NAMALWA (cell line): ENCODE data around the gene BABAM1.

Source experiments
- DNase-seq: peaks from one replicate; pipeline ENCODE4 v3.0.0-alpha.2; 2015; ENCODE audit warnings: low spot score

The BABAM1 gene

DNA sequence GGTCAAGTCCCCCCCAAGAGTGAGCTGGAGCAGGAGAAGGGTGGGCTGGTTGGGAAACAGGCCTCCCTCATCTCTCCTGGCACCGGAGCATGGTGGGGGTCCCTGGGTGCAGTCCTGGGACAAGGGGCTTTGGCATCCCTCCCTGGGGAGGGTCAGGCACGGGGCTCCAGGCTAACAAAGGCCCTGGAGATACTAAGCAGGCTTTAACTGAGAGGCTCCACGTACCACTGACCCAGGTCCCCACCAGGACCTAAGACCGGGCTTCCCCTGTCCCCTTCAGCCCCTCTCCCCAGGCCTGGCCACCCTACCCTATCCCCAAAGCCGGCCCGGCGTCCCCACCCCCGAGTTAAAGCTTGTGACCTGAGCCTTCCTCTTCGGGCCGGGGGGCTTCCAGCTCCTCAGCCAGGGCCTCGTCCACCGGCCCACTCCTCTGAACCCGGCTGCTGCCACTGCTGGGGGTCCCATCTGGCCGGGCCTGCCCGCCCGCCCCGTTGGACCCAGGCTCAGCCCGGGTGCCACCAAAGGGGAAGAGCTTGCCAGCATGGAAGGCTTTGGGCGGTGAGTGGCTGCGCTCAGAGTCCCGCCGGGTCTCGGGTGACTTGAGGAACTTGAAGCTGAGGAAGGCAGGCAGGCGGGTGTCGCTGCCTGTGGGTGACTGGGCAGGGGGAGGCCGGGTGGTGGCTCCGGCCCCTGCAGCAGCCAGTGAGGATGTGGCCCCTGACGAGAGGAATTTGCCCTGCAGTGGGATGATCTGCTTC, 57.3 kb downstream of the BABAM1 start:
- DNase-seq = no peak

DNA sequence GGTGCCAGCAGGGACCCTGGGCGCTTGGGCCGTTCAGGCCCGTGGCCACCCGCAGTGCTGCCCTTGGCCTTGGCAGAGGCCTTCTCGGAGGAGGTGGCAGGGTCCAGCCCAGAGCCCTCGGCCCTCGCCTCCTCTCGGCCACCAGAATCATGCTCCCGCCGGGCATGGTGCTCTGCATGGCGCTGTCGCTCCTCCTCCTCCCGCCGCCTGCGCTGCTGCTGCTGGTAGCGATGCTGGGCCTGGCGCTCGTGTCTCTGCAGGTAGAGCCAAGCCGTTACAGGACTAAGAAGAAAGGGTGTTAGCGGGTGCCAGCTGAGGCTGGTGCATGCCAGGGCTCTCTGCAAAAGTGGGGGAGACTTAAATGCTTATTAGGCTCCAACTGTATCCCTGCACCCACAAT, 57.9 kb downstream of the BABAM1 start:
- DNase-seq = no peak

DNA sequence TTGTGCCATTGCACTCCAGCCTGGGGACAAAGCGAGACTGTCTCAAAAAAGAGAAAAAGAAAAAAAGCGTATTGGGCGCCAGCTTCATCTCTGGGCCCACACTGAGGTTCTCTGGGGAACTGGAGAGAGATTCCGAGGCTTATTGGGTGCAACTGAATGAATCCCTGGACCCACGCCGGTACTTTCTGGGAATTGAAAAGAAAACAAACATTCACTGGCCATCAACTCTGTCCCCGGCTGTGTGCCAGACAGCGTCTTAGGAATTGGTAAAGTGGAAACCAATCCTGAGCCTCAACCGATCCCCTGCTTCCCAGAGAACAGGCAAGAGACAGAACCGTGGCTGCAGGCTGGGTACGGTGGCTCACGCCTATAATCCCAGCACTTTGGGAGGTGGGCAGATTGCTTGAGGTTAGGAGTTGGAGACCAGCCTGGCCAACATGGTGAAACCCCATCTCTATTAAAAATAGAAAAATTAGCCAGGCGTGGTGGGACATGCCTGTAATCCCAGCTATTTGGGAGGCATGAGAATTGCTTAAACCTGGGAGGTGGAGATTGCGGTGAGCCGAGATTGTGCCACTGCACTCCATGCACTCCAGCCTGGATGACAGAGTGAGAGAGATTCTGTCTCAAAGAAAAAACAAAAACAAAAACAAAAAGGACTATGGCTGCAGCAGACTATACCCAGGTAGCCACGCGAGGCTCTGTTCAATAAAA, 58.8 kb downstream of the BABAM1 start:
- no peak for DNase-seq

DNA sequence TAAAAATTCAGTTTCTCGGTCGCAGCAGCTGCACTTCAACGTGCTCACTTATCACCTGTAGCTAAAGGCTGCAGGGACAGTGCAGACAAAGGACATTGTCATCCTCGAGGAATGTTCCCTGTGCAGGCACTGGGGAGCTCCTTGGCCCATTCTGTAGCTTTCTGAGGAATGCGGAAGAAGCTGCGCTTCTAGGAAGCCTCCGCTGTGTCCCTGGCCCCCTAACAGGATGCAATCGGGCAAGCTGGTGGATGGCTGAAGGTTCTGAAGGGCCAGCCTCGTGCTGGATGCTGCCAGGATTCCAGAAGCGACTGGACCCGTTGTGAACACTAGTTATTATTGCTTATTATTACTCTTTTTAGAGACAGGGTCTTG, 59.3 kb downstream of the BABAM1 start:
- DNase-seq = no peak

DNA sequence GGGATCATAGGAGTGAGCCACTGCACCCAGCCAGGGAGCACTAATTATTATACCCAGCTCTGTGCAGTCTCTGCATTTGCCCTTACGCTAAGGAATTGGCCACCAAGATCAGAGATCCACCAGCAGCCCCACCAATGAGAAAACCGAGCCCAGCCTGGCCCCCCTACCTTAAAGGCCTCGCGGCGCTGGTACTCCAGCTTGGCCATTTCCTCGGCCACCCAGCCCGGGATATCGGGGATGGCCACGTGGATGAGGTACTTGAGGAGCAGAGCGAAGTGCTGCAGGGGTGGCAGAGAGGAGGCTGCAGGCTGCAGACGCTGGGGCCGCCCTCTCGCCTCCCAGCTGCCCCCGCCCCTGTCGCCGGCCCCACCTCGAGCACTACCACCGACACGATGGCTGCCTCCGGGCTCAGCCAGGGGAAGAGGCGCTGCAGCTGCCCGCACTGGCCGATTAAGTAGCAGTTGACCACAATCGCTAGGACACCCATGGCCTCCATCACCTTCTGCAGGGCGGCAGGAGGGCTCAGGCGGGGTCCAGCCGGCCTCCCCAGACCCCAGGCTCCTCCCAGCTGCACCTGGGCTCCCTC, 59.9 kb downstream of the BABAM1 start:
- no peak for DNase-seq

DNA sequence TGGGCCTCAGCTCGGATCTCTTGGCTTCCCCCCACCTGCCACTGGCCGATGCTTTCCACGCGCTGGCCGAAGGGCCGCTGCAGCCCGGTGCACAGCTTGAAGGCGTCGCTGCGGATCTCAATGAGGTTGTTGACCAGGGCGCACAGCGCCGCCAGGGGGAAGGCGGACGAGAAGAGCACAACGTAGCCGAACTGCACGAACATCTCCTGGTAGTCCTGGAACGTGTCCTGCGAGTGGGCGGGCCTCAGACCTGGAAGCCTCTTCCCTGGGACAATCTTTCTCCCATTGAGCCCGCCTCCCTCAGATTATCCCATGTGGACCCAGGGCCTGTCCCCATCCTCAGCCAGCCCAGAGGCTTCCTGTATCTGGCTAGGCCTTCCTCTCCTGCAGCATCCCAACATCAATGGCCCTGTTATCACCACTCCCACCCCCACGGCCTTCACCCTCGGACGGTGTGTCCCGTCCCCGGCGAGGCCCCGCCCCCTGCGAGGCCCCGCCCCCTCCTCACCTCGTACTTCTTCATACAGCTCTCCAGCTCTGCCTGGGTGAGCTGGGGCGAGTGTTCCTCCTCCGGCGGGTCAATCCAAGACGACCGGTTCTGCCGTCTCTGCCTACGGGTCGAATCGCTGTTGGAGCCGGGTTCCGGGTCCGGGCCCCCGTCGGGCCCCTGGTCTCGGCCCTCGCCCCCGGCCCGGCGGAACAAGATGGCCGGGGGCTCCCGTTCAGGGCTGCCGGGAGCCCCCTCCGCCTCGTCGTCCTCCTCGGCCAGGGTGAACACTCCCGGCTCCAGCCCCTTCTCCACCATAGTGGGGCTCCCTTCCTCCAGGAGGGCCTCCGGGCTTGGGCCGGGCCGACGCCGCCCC, 60.6 kb downstream of the BABAM1 start:
- peak; percentile 43 for DNase-seq
